K562 (cell line): ENCODE data around the gene STK11. TPM values are rescaled to one million over a fixed set of nuclear protein-coding genes. Genes with fewer than 3 reads are reported as not detected.

Source experiments
- ATF1 ChIP-seq, 2 experiments: fragments of 450-650 bp in 1 of 2; IDR thresholded peaks; 2 replicates each; pipeline ENCODE4 v1.6.1; 2016; ENCODE audit warnings: missing compliant biosample characterization in 1 of 2, missing genetic modification characterization in 1 of 2
- CHD1 ChIP-seq: fragments of 200-600 bp; sonication (generic); IDR thresholded peaks from one replicate; pipeline ENCODE4 v1.6.1; 2012; ENCODE audit warnings: mild to moderate bottlenecking, moderate library complexity, low read length, inconsistent platforms
- CREB1 ChIP-seq, 2 experiments: sonication (generic) in 1 of 2; formaldehyde crosslinking in 1 of 2; IDR thresholded peaks; 2 replicates each; pipeline versions ENCODE4 v1.6.1 to v1.8.0; 2012 to 2022; ENCODE audit warnings: inconsistent platforms in 1 of 2, mild to moderate bottlenecking in 1 of 2, missing genetic modification reagents in 1 of 2, moderate library complexity in 1 of 2
- CXXC5 ChIP-seq: fragments of 250-450 bp; sonication (Bioruptor Pico); IDR thresholded peaks from 2 replicates; pipeline ENCODE4 v1.8.0; 2022; ENCODE audit warnings: inconsistent platforms, mild to moderate bottlenecking, moderate library complexity
- EGR1 ChIP-seq: fragments of 450-650 bp; conservative IDR thresholded peaks from 2 replicates; pipeline ENCODE4 v1.6.1; 2017; ENCODE audit warnings: mild to moderate bottlenecking
- GABPB2 ChIP-seq: fragments of 250-450 bp; sonication (Bioruptor Pico); conservative IDR thresholded peaks from 2 replicates; pipeline ENCODE4 v1.5.1; 2021; ENCODE audit warnings: mild to moderate bottlenecking
- GTF2E2 ChIP-seq: fragments of 200-800 bp; sonication (Bioruptor generic); IDR thresholded peaks from 2 replicates; pipeline ENCODE4 v1.6.1; 2016; ENCODE audit warnings: missing genetic modification characterization, missing compliant biosample characterization
- KDM5B ChIP-seq: fragments of 200-600 bp; sonication (generic); IDR thresholded peaks from 2 replicates; pipeline ENCODE4 v1.6.1; 2012; ENCODE audit warnings: low read depth, mild to moderate bottlenecking, moderate library complexity, low read length, control low read depth, inconsistent platforms; ENCODE audit not compliant: insufficient replicate concordance
- MBD2 ChIP-seq: sonication (generic); IDR thresholded peaks from 2 replicates; pipeline ENCODE4 v1.6.1; 2016; ENCODE audit warnings: low read depth, borderline replicate concordance
- SP1 ChIP-seq: sonication (generic); formaldehyde crosslinking; IDR thresholded peaks from 2 replicates; pipeline ENCODE4 v1.8.1; 2022; ENCODE audit warnings: mild to moderate bottlenecking, missing genetic modification reagents
- SP2 ChIP-seq: IDR thresholded peaks from 2 replicates; pipeline ENCODE4 v1.6.1; 2011; ENCODE audit warnings: mild to moderate bottlenecking, low read depth, low read length, moderate library complexity; ENCODE audit not compliant: poor library complexity, severe bottlenecking; ENCODE audit errors: extremely low read depth
- ZBTB1 ChIP-seq: sonication (generic); formaldehyde crosslinking; IDR thresholded peaks from 2 replicates; pipeline ENCODE4 v1.8.1; 2023; ENCODE audit warnings: missing genetic modification reagents, low read depth, mild to moderate bottlenecking, borderline replicate concordance
- ZNF212 ChIP-seq: fragments of 450-650 bp; formaldehyde crosslinking; IDR thresholded peaks from 2 replicates; pipeline ENCODE4 v1.4.0; 2020; ENCODE audit warnings: mild to moderate bottlenecking
- ZNF561 ChIP-seq: fragments of 450-650 bp; formaldehyde crosslinking; conservative IDR thresholded peaks from 2 replicates; pipeline ENCODE4 v1.4.0; 2020; ENCODE audit warnings: mild to moderate bottlenecking, moderate library complexity
- ZNF644 ChIP-seq: fragments of 200-800 bp; sonication (Bioruptor generic); IDR thresholded peaks from 2 replicates; pipeline ENCODE4 v1.6.1; 2016; ENCODE audit warnings: low read depth, missing genetic modification characterization, missing compliant biosample characterization
- polyA plus RNA-seq, 8 experiments: library from polyadenylated mRNA; depleted of rRNA in 4 of 8; stranded (reverse) in 5 of 8; unstranded in 3 of 8; fragments of >200 nt; fragmentation: Nextera tagmentation in 2 of 8; fragmentation: Illumina TruSeq in 1 of 8; extraction: Ambion mirVana in 2 of 8; extraction: Trizol in 1 of 8; gene quantifications; 2 replicates each; pipeline versions ENCODE4 v1.2.1 to v1.2.3, GENCODE V29; 2011 to 2014; ENCODE audit warnings: inconsistent platforms in 1 of 8, missing spikeins in 1 of 8
- total RNA-seq, 7 experiments: library from RNA; depleted of rRNA in 6 of 7; stranded (reverse); fragments of >200 nt in 6 of 7; fragmentation: Illumina TruSeq in 2 of 7; extraction: Trizol in 2 of 7; gene quantifications; 2 replicates each; pipeline versions ENCODE4 v1.2.1 to v1.2.3, GENCODE V29; 2011 to 2021; ENCODE audit warnings: low replicate concordance in 1 of 7
- TF ChIP-seq, protein P1 (sequence below): sonication (generic); formaldehyde crosslinking; IDR thresholded peaks from 2 replicates; pipeline ENCODE4 v1.9.0; 2022; ENCODE audit warnings: mild to moderate bottlenecking, missing genetic modification reagents
- TF ChIP-seq, protein P2 (sequence below), 2 experiments: fragments of 150-350 bp in 1 of 2; IDR thresholded peaks; 2 replicates each; pipeline ENCODE4 v1.6.1; 2012 to 2016; ENCODE audit warnings: low read depth in 2 of 2, low read length in 2 of 2, mild to moderate bottlenecking in 1 of 2, moderate library complexity in 1 of 2
- TF ChIP-seq, protein P3 (sequence below): sonication (generic); formaldehyde crosslinking; IDR thresholded peaks from 2 replicates; pipeline ENCODE4 v1.8.1; 2023; ENCODE audit warnings: mild to moderate bottlenecking, missing genetic modification reagents, moderate library complexity
- TF ChIP-seq, protein P4 (sequence below): IDR thresholded peaks from 2 replicates; pipeline ENCODE4 v1.6.1; 2011; ENCODE audit not compliant: insufficient read length; ENCODE audit errors: extremely low read depth

STK11 gene
- total and polyA plus RNA-seq, 9 of the 15 experiments (the other 6 are each of a cell fraction or from before 2014, with no cell fraction given): 0.15 to 96.5 (median 31.7) TPM

DNA sequence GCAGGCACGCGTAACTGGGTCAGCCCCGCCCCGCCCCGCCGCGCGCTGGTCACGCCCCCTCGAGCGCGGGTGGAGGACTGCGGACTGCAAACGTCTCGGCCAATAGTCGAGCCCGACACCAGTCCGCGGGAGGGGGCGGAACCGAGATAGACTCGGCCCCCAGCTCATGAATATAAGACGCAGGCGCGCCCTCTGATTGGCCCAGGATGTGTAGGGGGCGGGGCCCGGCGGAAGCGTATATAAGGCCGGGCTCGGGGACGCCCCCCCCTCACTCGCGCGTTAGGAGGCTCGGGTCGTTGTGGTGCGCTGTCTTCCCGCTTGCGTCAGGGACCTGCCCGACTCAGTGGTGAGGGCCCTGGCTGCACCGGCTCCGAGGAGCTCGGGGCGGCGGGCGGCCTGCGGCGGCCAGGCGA lies 63.5 kb downstream of the STK11 start, which contains the start of gene CIRBP (continued):
- TF ChIP-seq, protein P1, sequence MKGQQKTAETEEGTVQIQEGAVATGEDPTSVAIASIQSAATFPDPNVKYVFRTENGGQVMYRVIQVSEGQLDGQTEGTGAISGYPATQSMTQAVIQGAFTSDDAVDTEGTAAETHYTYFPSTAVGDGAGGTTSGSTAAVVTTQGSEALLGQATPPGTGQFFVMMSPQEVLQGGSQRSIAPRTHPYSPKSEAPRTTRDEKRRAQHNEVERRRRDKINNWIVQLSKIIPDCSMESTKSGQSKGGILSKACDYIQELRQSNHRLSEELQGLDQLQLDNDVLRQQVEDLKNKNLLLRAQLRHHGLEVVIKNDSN (CRISPR knock-in tag): peak; percentile 65
- peak; percentile 86; the same call in 1 of the 2 replicates for TF ChIP-seq MBD2
- TF ChIP-seq EGR1: peak; percentile 83
- TF ChIP-seq, protein P2, sequence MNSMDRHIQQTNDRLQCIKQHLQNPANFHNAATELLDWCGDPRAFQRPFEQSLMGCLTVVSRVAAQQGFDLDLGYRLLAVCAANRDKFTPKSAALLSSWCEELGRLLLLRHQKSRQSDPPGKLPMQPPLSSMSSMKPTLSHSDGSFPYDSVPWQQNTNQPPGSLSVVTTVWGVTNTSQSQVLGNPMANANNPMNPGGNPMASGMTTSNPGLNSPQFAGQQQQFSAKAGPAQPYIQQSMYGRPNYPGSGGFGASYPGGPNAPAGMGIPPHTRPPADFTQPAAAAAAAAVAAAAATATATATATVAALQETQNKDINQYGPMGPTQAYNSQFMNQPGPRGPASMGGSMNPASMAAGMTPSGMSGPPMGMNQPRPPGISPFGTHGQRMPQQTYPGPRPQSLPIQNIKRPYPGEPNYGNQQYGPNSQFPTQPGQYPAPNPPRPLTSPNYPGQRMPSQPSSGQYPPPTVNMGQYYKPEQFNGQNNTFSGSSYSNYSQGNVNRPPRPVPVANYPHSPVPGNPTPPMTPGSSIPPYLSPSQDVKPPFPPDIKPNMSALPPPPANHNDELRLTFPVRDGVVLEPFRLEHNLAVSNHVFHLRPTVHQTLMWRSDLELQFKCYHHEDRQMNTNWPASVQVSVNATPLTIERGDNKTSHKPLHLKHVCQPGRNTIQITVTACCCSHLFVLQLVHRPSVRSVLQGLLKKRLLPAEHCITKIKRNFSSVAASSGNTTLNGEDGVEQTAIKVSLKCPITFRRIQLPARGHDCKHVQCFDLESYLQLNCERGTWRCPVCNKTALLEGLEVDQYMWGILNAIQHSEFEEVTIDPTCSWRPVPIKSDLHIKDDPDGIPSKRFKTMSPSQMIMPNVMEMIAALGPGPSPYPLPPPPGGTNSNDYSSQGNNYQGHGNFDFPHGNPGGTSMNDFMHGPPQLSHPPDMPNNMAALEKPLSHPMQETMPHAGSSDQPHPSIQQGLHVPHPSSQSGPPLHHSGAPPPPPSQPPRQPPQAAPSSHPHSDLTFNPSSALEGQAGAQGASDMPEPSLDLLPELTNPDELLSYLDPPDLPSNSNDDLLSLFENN (IDR thresholded peaks at IDR 0.05; ENCODE audit: low read depth in 2 of 2, low read length in 2 of 2): peak in 1 of 2 experiments; percentile 81; a peak in 2 of 4 replicates
- TF ChIP-seq GTF2E2 (tag): peak; percentile 98
- 0 out of 2 replicates have a peak, but pooled peaks have one; percentile 12 for TF ChIP-seq ATF1 (CRISPR knock-in tag; IDR thresholded peaks at IDR 0.05)
- peak; percentile 41; the same call in 1 of the 2 replicates for TF ChIP-seq ATF1 (tag; IDR thresholded peaks at IDR 0.05)
- peak; percentile 36; the same call in 1 of the 2 replicates for TF ChIP-seq CREB1 (IDR thresholded peaks at IDR 0.05)
- TF ChIP-seq CREB1 (CRISPR knock-in tag; IDR thresholded peaks at IDR 0.05): peak; percentile 58; the same call in 1 of the 2 replicates
- TF ChIP-seq ZNF212 (CRISPR knock-in tag): peak; percentile 17; the same call in 1 of the 2 replicates
- TF ChIP-seq ZNF561 (CRISPR knock-in tag): no peak
- TF ChIP-seq ZBTB1 (CRISPR knock-in tag): 0 out of 2 replicates have a peak, but pooled peaks have one; percentile 36
- TF ChIP-seq CHD1: peak; percentile 96
- no peak for TF ChIP-seq ZNF644 (tag)
- TF ChIP-seq, protein P3, sequence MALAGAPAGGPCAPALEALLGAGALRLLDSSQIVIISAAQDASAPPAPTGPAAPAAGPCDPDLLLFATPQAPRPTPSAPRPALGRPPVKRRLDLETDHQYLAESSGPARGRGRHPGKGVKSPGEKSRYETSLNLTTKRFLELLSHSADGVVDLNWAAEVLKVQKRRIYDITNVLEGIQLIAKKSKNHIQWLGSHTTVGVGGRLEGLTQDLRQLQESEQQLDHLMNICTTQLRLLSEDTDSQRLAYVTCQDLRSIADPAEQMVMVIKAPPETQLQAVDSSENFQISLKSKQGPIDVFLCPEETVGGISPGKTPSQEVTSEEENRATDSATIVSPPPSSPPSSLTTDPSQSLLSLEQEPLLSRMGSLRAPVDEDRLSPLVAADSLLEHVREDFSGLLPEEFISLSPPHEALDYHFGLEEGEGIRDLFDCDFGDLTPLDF (CRISPR knock-in tag): no peak
- TF ChIP-seq KDM5B: peak; percentile 94
- no peak for TF ChIP-seq GABPB2 (CRISPR knock-in tag)
- TF ChIP-seq, protein P4, sequence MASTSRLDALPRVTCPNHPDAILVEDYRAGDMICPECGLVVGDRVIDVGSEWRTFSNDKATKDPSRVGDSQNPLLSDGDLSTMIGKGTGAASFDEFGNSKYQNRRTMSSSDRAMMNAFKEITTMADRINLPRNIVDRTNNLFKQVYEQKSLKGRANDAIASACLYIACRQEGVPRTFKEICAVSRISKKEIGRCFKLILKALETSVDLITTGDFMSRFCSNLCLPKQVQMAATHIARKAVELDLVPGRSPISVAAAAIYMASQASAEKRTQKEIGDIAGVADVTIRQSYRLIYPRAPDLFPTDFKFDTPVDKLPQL: peak; percentile 95
- TF ChIP-seq CXXC5: peak; percentile 87
- TF ChIP-seq SP1 (CRISPR knock-in tag): peak; percentile 96
- TF ChIP-seq SP2: peak; percentile 19
